GM18951 (cell line): ENCODE data around the gene PIEZO2.

Source experiments
- POLR2A ChIP-seq: IDR thresholded peaks from 4 replicates; pipeline ENCODE4 v1.6.1; 2011; ENCODE audit warnings: mild to moderate bottlenecking; ENCODE audit not compliant: insufficient read length, insufficient read depth; ENCODE audit errors: extremely low read depth
- in situ Hi-C: fragments of 300-500 bp; cut with MboI; formaldehyde crosslinking; loops from one replicate; pipeline ENCODE4 v1.12.0; 2022; ENCODE audit warnings: low sequenced_read_pairs, mixed read lengths, inconsistent platforms; ENCODE audit not compliant: unreplicated experiment

Gene PIEZO2

GRCh38 chr18:10856132-10856531 lies 293.2 kb downstream of the PIEZO2 start:
- in situ Hi-C loops = loop anchor here (5.0 kb wide), 1 partner anchor 186 kb away; no protein-coding TSS in a partner anchor

GRCh38 chr18:10852385-10853303 lies 296.7 kb downstream of the PIEZO2 start:
- in situ Hi-C loops = no loop called here
- TF ChIP-seq POLR2A = no peak

More at GRCh38 chr18:10856132-10856531, 293.2 kb downstream of the PIEZO2 start:
- no peak for TF ChIP-seq POLR2A

- in situ Hi-C loops = no loop called here
- no peak for TF ChIP-seq POLR2A
These were observed 297.5 kb downstream of the PIEZO2 start for GRCh38 chr18:10851824-10852319.

GRCh38 chr18:10850840-10851239 lies 298.5 kb downstream of the PIEZO2 start:
- in situ Hi-C loops = no loop called here
- TF ChIP-seq POLR2A = no peak

- in situ Hi-C loops = no loop called here
- no peak for TF ChIP-seq POLR2A
These were observed 299.2 kb downstream of the PIEZO2 start for GRCh38 chr18:10850216-10850615.

GRCh38 chr18:10847907-10848306 lies 301.5 kb downstream of the PIEZO2 start:
- in situ Hi-C loops = loop anchor here (25.0 kb wide), 1 partner anchor 289 kb away; the partner anchor contains the start of gene PIEZO2
- no peak for TF ChIP-seq POLR2A

GRCh38 chr18:10847408-10847790 lies 302.0 kb downstream of the PIEZO2 start:
- TF ChIP-seq POLR2A = no peak
- in situ Hi-C loops = loop anchor here (25.0 kb wide), 1 partner anchor 290 kb away; the partner anchor contains the start of gene PIEZO2

GRCh38 chr18:10846657-10847407 lies 302.5 kb downstream of the PIEZO2 start:
- in situ Hi-C loops = loop anchor here (25.0 kb wide), 1 partner anchor 290 kb away; the partner anchor contains the start of gene PIEZO2
- no peak for TF ChIP-seq POLR2A

- in situ Hi-C loops = loop anchor here (25.0 kb wide), 1 partner anchor 291 kb away; the partner anchor contains the start of gene PIEZO2
These were observed 303.3 kb downstream of the PIEZO2 start for GRCh38 chr18:10846035-10846434.

GRCh38 chr18:10843565-10843964 lies 305.8 kb downstream of the PIEZO2 start:
- in situ Hi-C loops = loop anchor here (25.0 kb wide), 1 partner anchor 294 kb away; the partner anchor contains the start of gene PIEZO2
- TF ChIP-seq POLR2A = no peak

- in situ Hi-C loops = loop anchor here (25.0 kb wide), 1 partner anchor 294 kb away; the partner anchor contains the start of gene PIEZO2
- TF ChIP-seq POLR2A = no peak
These were observed 306.5 kb downstream of the PIEZO2 start for GRCh38 chr18:10842861-10843260.

GRCh38 chr18:10842371-10842770 lies 307.0 kb downstream of the PIEZO2 start:
- in situ Hi-C loops = loop anchor here (25.0 kb wide), 1 partner anchor 295 kb away; the partner anchor contains the start of gene PIEZO2
- no peak for TF ChIP-seq POLR2A

GRCh38 chr18:10841203-10841602 lies 308.2 kb downstream of the PIEZO2 start:
- in situ Hi-C loops = loop anchor here (25.0 kb wide), 1 partner anchor 296 kb away; the partner anchor contains the start of gene PIEZO2

More at GRCh38 chr18:10841203-10841602, 308.2 kb downstream of the PIEZO2 start:
- no peak for TF ChIP-seq POLR2A
